ENCODE results near the gene PLXNA2.

- TF ChIP-seq CTCF (IDR thresholded peaks at IDR 0.05), result no peak
- TF ChIP-seq POLR2A (IDR thresholded peaks at IDR 0.05), result no peak
Observed at GRCh38 chr1:208101661-208102431, 142.3 kb downstream of the PLXNA2 start.

Measured in esophagus squamous epithelium (tissue), 4 donors.